Neural crest cell (in vitro differentiated cells): ENCODE data around the gene WDR48. TPM values are rescaled to one million over a fixed set of nuclear protein-coding genes. Genes with fewer than 3 reads are reported as not detected.

Experiments
- DNase-seq: peaks from one replicate; pipeline ENCODE4 v3.0.0; 2021; ENCODE audit warnings: low read depth, mixed read lengths, low spot score
- H3K27ac Mint-ChIP-seq: one replicate; pipeline ENCODE4 v1.8.0; 2021; ENCODE audit warnings: mild to moderate bottlenecking, mixed read lengths; ENCODE audit not compliant: unreplicated experiment
- H3K27me3 Mint-ChIP-seq: 2 replicates; pipeline ENCODE4 v1.8.0; 2021; ENCODE audit warnings: low read depth, mild to moderate bottlenecking, mixed read lengths
- H3K36me3 Mint-ChIP-seq: 2 replicates; pipeline ENCODE4 v1.8.0; 2021; ENCODE audit warnings: low read depth, mild to moderate bottlenecking, mixed read lengths
- H3K4me1 Mint-ChIP-seq: 2 replicates; pipeline ENCODE4 v1.8.0; 2021; ENCODE audit warnings: mixed read lengths
- H3K4me3 Mint-ChIP-seq: one replicate; pipeline ENCODE4 v1.8.0; 2021; ENCODE audit warnings: mild to moderate bottlenecking, mixed read lengths
- H3K9me3 Mint-ChIP-seq: 2 replicates; pipeline ENCODE4 v1.8.0; 2021; ENCODE audit warnings: mixed read lengths
- CTCF ChIP-seq: fragments of 200-600 bp; sonication (generic); conservative IDR thresholded peaks from 2 replicates; pipeline ENCODE4 v1.5.0; 2021; ENCODE audit warnings: antibody characterized with exemption, mild to moderate bottlenecking
- total RNA-seq: library from RNA; stranded (reverse); gene quantifications from 2 replicates; pipeline ENCODE4 v1.2.1, GENCODE V29; 2021

Gene WDR48
- total RNA-seq, 1 donor from 2014 or later = 44.7 TPM

GRCh38 chr3:39024497-39024896 lies 27.3 kb upstream of the WDR48 start:
- H3K9me3 Mint-ChIP-seq = no peaks in the 10 kb centered on the region
- DNase-seq = no peak
- H3K4me1 Mint-ChIP-seq = peaks cover 2% of the 10 kb centered on the region
- no peak overlapping the region for H3K27ac Mint-ChIP-seq
- H3K4me3 Mint-ChIP-seq = no peak overlapping the region
- no peak for TF ChIP-seq CTCF
- peaks cover 35% of the 10 kb centered on the region for H3K27me3 Mint-ChIP-seq
- H3K36me3 Mint-ChIP-seq = no peaks in the 10 kb centered on the region

- Mint-ChIP-seq H3K27me3 (peaks cover 34% of the 10 kb centered on the region), H3K4me1 (peaks cover 8% of the 10 kb centered on the region), H3K36me3 (no peaks in the 10 kb centered on the region), H3K9me3 (no peaks in the 10 kb centered on the region), H3K27ac (no peak overlapping the region), H3K4me3 (no peak overlapping the region)
- no peak for TF ChIP-seq CTCF
- no peak for DNase-seq
Observed at GRCh38 chr3:39025222-39025970, 26.4 kb upstream of the WDR48 start.

- no peak overlapping the region for H3K27ac Mint-ChIP-seq
Observed at GRCh38 chr3:39028546-39028945, 23.3 kb upstream of the WDR48 start.

GRCh38 chr3:39029556-39029955 lies 22.3 kb upstream of the WDR48 start:
- Mint-ChIP-seq H3K9me3 (peaks cover 2% of the 10 kb centered on the region), H3K4me1 (peaks cover 8% of the 10 kb centered on the region), H3K27ac (no peak overlapping the region), H3K27me3 (peaks cover 26% of the 10 kb centered on the region), H3K36me3 (no peaks in the 10 kb centered on the region), H3K4me3 (no peak overlapping the region)
- no peak for TF ChIP-seq CTCF
- no peak for DNase-seq

More at GRCh38 chr3:39028546-39028945, 23.3 kb upstream of the WDR48 start:
- no peaks in the 10 kb centered on the region for H3K36me3 Mint-ChIP-seq
- H3K4me3 Mint-ChIP-seq = no peak overlapping the region
- no peak for DNase-seq
- TF ChIP-seq CTCF = no peak
- peaks cover 28% of the 10 kb centered on the region for H3K27me3 Mint-ChIP-seq
- H3K4me1 Mint-ChIP-seq = peaks cover 8% of the 10 kb centered on the region
- no peaks in the 10 kb centered on the region for H3K9me3 Mint-ChIP-seq

- H3K27me3 Mint-ChIP-seq = peaks cover 35% of the 10 kb centered on the region
- DNase-seq = no peak
- H3K36me3 Mint-ChIP-seq = peaks cover 2% of the 10 kb centered on the region
- H3K4me3 Mint-ChIP-seq = no peak overlapping the region
- no peaks in the 10 kb centered on the region for H3K4me1 Mint-ChIP-seq
- peaks cover 6% of the 10 kb centered on the region for H3K9me3 Mint-ChIP-seq
- TF ChIP-seq CTCF = no peak
- no peak overlapping the region for H3K27ac Mint-ChIP-seq
Observed at GRCh38 chr3:39038165-39038564, 13.7 kb upstream of the WDR48 start.
